Measurements from ENCODE around the gene LRRC28. TPM values are rescaled to one million over a fixed set of nuclear protein-coding genes. Genes with fewer than 3 reads are reported as not detected.

LRRC28 gene
- total RNA-seq, 1 experiment from 2014 or later: 39.3 TPM

DNA sequence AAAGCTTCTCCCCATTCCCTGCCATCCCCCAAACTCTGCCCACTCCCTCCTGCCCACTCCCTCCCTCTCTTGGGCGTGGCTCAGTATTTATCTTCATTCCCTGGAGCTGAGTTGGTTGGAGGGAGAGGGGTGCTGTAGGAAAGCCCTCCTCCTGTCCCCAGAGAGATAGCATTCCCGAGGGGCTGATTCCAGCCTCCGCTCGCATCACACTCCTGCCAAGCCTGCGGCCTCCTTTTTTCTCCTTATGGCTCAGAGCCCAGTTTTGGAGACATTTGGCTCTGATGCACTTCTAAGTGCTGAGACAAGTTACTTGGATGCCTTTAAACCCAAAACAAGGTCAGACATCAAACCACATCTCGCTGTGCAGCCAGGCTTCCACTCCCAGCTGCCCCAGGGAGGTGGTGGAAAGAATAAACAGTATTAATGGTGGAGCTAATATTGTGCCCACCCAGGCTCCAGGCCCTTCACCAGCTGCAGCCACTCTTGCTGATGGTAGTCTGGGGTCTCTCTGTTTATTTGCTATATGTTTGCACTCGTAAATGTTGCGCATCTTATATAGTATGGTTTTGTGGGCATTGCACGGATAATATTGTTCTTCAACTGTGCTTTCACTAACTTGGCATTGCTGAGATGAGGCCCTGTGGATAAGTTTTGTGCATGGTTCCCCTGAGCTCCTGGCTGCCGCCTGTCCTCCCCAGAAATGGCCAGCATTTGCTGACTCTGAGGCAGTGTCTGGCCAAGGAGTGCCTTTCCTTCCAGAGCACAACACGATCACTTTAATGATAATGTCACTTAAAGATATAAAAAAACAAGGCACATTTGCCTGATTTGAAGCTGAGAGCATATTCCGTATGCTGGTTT, 157.2 kb downstream of the LRRC28 start:
- peak; percentile 19; the same call in 1 of the 2 replicates for ATAC-seq
- in situ Hi-C loops (cut with HindIII; ENCODE audit: low pct_unique_long_range_greater_than_20kb, low sequenced_read_pairs) (no loop called here), intact Hi-C loops (cut with micrococcal nuclease; ENCODE audit: unreplicated experiment) (loop anchor here (10.0 kb wide), 2 partner anchors 156 to 296 kb away; partner anchors contain the start of gene MEF2A)
- Histone ChIP-seq H3K9me3 (ENCODE audit: control insufficient read depth, insufficient read depth, low read depth, low read length) (no peaks in the 10 kb centered on the region), H3K27ac (ENCODE audit: low read length) (no peak overlapping the region), H3K4me1 (ENCODE audit: control insufficient read depth, insufficient read depth, low read length) (no peaks in the 10 kb centered on the region), H3K27me3 (ENCODE audit: control insufficient read depth, insufficient read depth, low read length) (no peaks in the 10 kb centered on the region), H3K4me3 (ENCODE audit: low read depth in 2 of 2, low read length in 2 of 2) (no peak overlapping the region), H3K36me3 (ENCODE audit: control insufficient read depth, insufficient read depth, low read length) (no peaks in the 10 kb centered on the region)
- TF ChIP-seq, protein P1, sequence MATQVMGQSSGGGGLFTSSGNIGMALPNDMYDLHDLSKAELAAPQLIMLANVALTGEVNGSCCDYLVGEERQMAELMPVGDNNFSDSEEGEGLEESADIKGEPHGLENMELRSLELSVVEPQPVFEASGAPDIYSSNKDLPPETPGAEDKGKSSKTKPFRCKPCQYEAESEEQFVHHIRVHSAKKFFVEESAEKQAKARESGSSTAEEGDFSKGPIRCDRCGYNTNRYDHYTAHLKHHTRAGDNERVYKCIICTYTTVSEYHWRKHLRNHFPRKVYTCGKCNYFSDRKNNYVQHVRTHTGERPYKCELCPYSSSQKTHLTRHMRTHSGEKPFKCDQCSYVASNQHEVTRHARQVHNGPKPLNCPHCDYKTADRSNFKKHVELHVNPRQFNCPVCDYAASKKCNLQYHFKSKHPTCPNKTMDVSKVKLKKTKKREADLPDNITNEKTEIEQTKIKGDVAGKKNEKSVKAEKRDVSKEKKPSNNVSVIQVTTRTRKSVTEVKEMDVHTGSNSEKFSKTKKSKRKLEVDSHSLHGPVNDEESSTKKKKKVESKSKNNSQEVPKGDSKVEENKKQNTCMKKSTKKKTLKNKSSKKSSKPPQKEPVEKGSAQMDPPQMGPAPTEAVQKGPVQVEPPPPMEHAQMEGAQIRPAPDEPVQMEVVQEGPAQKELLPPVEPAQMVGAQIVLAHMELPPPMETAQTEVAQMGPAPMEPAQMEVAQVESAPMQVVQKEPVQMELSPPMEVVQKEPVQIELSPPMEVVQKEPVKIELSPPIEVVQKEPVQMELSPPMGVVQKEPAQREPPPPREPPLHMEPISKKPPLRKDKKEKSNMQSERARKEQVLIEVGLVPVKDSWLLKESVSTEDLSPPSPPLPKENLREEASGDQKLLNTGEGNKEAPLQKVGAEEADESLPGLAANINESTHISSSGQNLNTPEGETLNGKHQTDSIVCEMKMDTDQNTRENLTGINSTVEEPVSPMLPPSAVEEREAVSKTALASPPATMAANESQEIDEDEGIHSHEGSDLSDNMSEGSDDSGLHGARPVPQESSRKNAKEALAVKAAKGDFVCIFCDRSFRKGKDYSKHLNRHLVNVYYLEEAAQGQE (IDR thresholded peaks at IDR 0.05; ENCODE audit: insufficient read depth in 1 of 2, low read depth in 2 of 2, low read length in 1 of 2): no peak
- no peak for TF ChIP-seq POLR2AphosphoS5 (IDR thresholded peaks at IDR 0.05; ENCODE audit: low read depth, low read length)
- TF ChIP-seq TCF7L2 (IDR thresholded peaks at IDR 0.05; ENCODE audit: low read depth, low read length): no peak
- TF ChIP-seq, protein P2, sequence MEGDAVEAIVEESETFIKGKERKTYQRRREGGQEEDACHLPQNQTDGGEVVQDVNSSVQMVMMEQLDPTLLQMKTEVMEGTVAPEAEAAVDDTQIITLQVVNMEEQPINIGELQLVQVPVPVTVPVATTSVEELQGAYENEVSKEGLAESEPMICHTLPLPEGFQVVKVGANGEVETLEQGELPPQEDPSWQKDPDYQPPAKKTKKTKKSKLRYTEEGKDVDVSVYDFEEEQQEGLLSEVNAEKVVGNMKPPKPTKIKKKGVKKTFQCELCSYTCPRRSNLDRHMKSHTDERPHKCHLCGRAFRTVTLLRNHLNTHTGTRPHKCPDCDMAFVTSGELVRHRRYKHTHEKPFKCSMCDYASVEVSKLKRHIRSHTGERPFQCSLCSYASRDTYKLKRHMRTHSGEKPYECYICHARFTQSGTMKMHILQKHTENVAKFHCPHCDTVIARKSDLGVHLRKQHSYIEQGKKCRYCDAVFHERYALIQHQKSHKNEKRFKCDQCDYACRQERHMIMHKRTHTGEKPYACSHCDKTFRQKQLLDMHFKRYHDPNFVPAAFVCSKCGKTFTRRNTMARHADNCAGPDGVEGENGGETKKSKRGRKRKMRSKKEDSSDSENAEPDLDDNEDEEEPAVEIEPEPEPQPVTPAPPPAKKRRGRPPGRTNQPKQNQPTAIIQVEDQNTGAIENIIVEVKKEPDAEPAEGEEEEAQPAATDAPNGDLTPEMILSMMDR (IDR thresholded peaks at IDR 0.05): no peak
- TF ChIP-seq SIN3A (IDR thresholded peaks at IDR 0.05; ENCODE audit: borderline replicate concordance, insufficient read depth, low read depth, low read length): no peak
- no TSS peak for BruUV-seq (replicated peaks)
- DNase-seq (ENCODE audit: low read depth, low spot score): no peak
- POLR2A ChIA-PET: no interaction called here
- CTCF ChIA-PET: interaction anchor here (0.7 to 2.8 kb wide), 2 partner anchors 154 to 296 kb away, joined by 3 to 14 read pairs; no protein-coding TSS in a partner anchor

DNA sequence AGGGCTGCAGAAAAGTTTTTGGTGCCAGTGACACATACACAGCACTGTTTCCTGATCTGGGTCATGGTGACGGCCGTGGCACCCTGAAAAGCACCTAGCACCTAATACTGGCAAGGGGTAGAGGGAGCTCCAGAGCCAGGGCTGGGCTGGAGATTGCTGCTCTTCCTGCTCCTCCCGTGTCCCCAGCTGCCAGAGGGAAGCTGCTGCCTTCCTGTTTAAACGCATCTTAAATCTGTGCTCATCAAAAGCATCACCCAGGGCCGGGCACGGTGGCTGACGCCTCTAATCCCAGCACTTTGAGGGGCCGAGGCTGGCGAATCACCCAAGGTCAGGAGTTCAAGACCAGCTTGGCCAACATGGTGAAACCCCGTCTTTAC, 157.8 kb downstream of the LRRC28 start:
- Histone ChIP-seq H3K4me3 (ENCODE audit: low read depth in 2 of 2, low read length in 2 of 2) (no peak overlapping the region), H3K27ac (ENCODE audit: low read length) (no peak overlapping the region), H3K9me3 (ENCODE audit: control insufficient read depth, insufficient read depth, low read depth, low read length) (no peaks in the 10 kb centered on the region), H3K27me3 (ENCODE audit: control insufficient read depth, insufficient read depth, low read length) (no peaks in the 10 kb centered on the region), H3K4me1 (ENCODE audit: control insufficient read depth, insufficient read depth, low read length) (no peaks in the 10 kb centered on the region), H3K36me3 (ENCODE audit: control insufficient read depth, insufficient read depth, low read length) (no peaks in the 10 kb centered on the region)
- in situ Hi-C loops (cut with HindIII; ENCODE audit: low pct_unique_long_range_greater_than_20kb, low sequenced_read_pairs): no loop called here
- ATAC-seq: peak; percentile 93
- ChIA-PET CTCF (interaction anchor here (0.7 to 2.8 kb wide), 3 partner anchors 136 to 295 kb away, joined by 3 to 14 read pairs (median 4); no protein-coding TSS in a partner anchor), POLR2A (no interaction called here)
- TF ChIP-seq TCF7L2 (IDR thresholded peaks at IDR 0.05; ENCODE audit: low read depth, low read length): no peak
- TF ChIP-seq, protein P2 (IDR thresholded peaks at IDR 0.05): peak; percentile 86
- intact Hi-C loops (cut with micrococcal nuclease; ENCODE audit: unreplicated experiment): loop anchor here (10.0 kb wide), 2 partner anchors 156 to 296 kb away; partner anchors contain the start of gene MEF2A
- no TSS peak for BruUV-seq (replicated peaks)
- peak; percentile 13 for DNase-seq (ENCODE audit: low read depth, low spot score)
